Cardiac muscle cell (in vitro differentiated cells and primary cell): Measurements from ENCODE around the gene KLHL13. TPM values are rescaled to one million over a fixed set of nuclear protein-coding genes. Genes with fewer than 3 reads are reported as not detected.

Experiments used
- DNase-seq, 2 donors: peaks; one replicate each; pipeline versions ENCODE4 v3.0.0 to v3.0.0-alpha.2; 2010 to 2017; ENCODE audit warnings: low read depth in 1 of 2, low spot score in 1 of 2
- H3K27ac ChIP-seq: fragments of 200-600 bp; sonication (generic); 2 replicates; pipeline ENCODE4 v1.5.1; 2016
- H3K27me3 ChIP-seq: fragments of 200-600 bp; sonication (generic); 2 replicates; pipeline ENCODE4 v1.6.0; 2016; ENCODE audit warnings: control low read depth
- H3K36me3 ChIP-seq: fragments of 200-600 bp; sonication (generic); 2 replicates; pipeline ENCODE4 v1.5.1; 2016; ENCODE audit warnings: control low read depth
- H3K4me1 ChIP-seq: fragments of 200-600 bp; sonication (generic); 2 replicates; pipeline ENCODE4 v1.8.1; 2017; ENCODE audit warnings: low read depth, mild to moderate bottlenecking, mixed run types
- H3K4me3 ChIP-seq: fragments of 200-600 bp; sonication (generic); 2 replicates; pipeline ENCODE4 v1.5.1; 2016; ENCODE audit warnings: mild to moderate bottlenecking
- H3K9me3 ChIP-seq: fragments of 200-600 bp; sonication (generic); 2 replicates; pipeline ENCODE4 v1.5.1; 2017; ENCODE audit warnings: low read depth, mild to moderate bottlenecking, control low read depth
- CTCF ChIP-seq: IDR thresholded peaks from 2 replicates; pipeline ENCODE4 v1.5.1; 2012; ENCODE audit warnings: low read depth, mild to moderate bottlenecking, low read length
- polyA plus RNA-seq: library from polyadenylated mRNA; unstranded; fragments of >200 nt; fragmentation: Nextera tagmentation; extraction: Ambion mirVana; gene quantifications from 2 replicates; pipeline ENCODE4 v1.2.1, GENCODE V29; 2016
- total RNA-seq: library from RNA; depleted of rRNA; stranded (reverse); fragments of >200 nt; gene quantifications from 2 replicates; pipeline ENCODE4 v1.2.3, GENCODE V29; 2016

The KLHL13 gene
- 13.6 and 22.0 TPM in 2 replicates for total RNA-seq
- polyA plus RNA-seq = 13.8 and 29.3 TPM in 2 replicates

- TF ChIP-seq CTCF = no peak
- H3K27me3 ChIP-seq = no peaks in the 10 kb centered on the region
- peak within 1 kb of the TSS; percentile 53 for H3K4me3 ChIP-seq
- peak; percentile 44 to 64 for DNase-seq
- peak within 1 kb of the TSS; percentile 80 for H3K27ac ChIP-seq
- H3K9me3 ChIP-seq = no peaks in the 10 kb centered on the region
- H3K4me1 ChIP-seq = no peaks in the 10 kb centered on the region
- no peaks in the 10 kb centered on the region for H3K36me3 ChIP-seq
Observed at GRCh38 chrX:118116713-118117550, at the start of gene KLHL13. TSS of gene KLHL13 (minus strand) at chrX:118116810. CDS start at chrX:118028473, 88,337 bp downstream.

GRCh38 chrX:118164138-118164537, 47.5 kb upstream of the KLHL13 start:
- TF ChIP-seq CTCF = no peak
- Histone ChIP-seq H3K9me3 (no peaks in the 10 kb centered on the region), H3K27me3 (no peaks in the 10 kb centered on the region), H3K4me1 (no peaks in the 10 kb centered on the region), H3K4me3 (no peak overlapping the region), H3K36me3 (no peaks in the 10 kb centered on the region), H3K27ac (no peak overlapping the region)
- DNase-seq = no peak

GRCh38 chrX:118156953-118157608, 40.5 kb upstream of the KLHL13 start:
- no peak for TF ChIP-seq CTCF
- Histone ChIP-seq H3K27me3 (no peaks in the 10 kb centered on the region), H3K27ac (peak overlapping the region; percentile 56), H3K4me1 (peaks cover 10% of the 10 kb centered on the region), H3K9me3 (no peaks in the 10 kb centered on the region), H3K36me3 (no peaks in the 10 kb centered on the region), H3K4me3 (no peak overlapping the region)
- DNase-seq = peak in 1 of 2 donors; percentile 37

- H3K4me3 ChIP-seq = no peak overlapping the region
- DNase-seq = no peak
- H3K27ac ChIP-seq = peak overlapping the region; percentile 56
- H3K36me3 ChIP-seq = no peaks in the 10 kb centered on the region
- H3K4me1 ChIP-seq = peaks cover 10% of the 10 kb centered on the region
- H3K27me3 ChIP-seq = no peaks in the 10 kb centered on the region
- TF ChIP-seq CTCF = no peak
- H3K9me3 ChIP-seq = no peaks in the 10 kb centered on the region
Observed at GRCh38 chrX:118156254-118156952, 39.8 kb upstream of the KLHL13 start.

GRCh38 chrX:118153270-118153669, 36.7 kb upstream of the KLHL13 start:
- H3K27ac ChIP-seq = no peak overlapping the region
- TF ChIP-seq CTCF = no peak
- H3K27me3 ChIP-seq = no peaks in the 10 kb centered on the region
- H3K4me3 ChIP-seq = no peak overlapping the region
- peaks cover 10% of the 10 kb centered on the region for H3K4me1 ChIP-seq
- DNase-seq = peak; percentile 0 to 4
- no peaks in the 10 kb centered on the region for H3K36me3 ChIP-seq
- no peaks in the 10 kb centered on the region for H3K9me3 ChIP-seq
